ENCODE results near the gene PER2. TPM values are rescaled to one million over a fixed set of nuclear protein-coding genes. Genes with fewer than 3 reads are reported as not detected.

The PER2 gene
- total and polyA plus RNA-seq, 9 of the 15 experiments (the other 6 are each of a cell fraction or from before 2014, with no cell fraction given) = 1.1 to 10.3 (median 2.9) TPM

DNA sequence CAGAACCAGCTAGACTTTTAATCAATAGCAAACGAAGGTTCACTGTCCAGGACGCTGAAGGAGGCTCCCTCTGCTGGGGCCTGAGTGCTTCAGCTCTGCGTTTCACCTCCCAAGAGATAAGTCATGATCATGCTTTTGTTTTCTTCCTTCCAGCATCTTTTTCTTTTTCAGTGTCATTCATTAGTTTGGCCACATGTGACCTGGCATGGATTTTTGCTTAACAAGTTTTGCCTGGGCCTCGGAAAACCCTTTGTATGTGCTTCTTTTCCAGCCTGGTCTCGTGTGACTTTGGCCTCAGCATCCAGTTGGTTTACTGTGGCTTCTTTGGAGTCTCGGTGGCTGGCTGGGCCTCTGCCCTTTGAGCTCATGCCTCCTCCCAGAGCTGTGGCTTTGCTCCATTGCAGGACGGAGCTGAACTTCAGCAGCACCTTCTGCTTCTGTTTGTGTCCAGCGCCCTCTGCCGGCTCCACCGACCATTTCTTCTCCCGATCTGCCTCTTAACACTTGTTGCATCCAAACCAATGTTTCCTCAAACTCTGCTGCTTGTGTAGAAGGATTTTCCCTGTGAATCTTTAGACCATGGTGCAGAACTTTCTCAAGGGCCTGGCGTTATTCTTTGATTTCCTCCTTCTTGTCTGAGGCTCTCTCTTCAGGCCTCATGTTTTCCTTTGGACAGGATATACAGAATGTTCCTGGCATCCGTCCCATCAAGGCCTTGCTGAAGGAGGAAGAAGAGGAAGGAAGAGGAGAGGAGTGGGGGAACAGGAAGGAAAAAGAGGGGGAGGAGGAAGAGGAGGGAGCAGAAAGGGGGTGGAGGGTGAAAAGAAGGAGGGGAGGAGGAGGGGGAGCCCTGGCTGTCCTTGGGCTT lies 25.0 kb downstream of the PER2 start:
- Histone ChIP-seq H3K27me3 (ENCODE audit: control insufficient read depth in 2 of 2, insufficient read depth in 2 of 2, low read length in 2 of 2) (no peaks in the 10 kb centered on the region), H3K4me2 (ENCODE audit: insufficient read depth, low read length) (no peak overlapping the region), H3K36me3 (ENCODE audit: control insufficient read depth, insufficient read depth, low read length) (peaks cover 35% of the 10 kb centered on the region; the same call in 2 of the 3 replicates), H3K27ac (ENCODE audit: extremely low read depth, low read depth, low read length) (no peak overlapping the region), H2AFZ (ENCODE audit: low read depth, low read length) (no peak overlapping the region), H3K4me3 (no peak overlapping the region), H3K9ac (ENCODE audit: insufficient read depth in 1 of 2, low read depth in 2 of 2, low read length in 2 of 2) (no peak overlapping the region), H3K9me1 (ENCODE audit: control insufficient read depth, insufficient read depth, low read length) (no peaks in the 10 kb centered on the region), H4K20me1 (replicated peaks; ENCODE audit: control insufficient read depth, insufficient read depth, low read length) (no peaks in the 10 kb centered on the region; the same call in 1 of the 2 replicates), H3K4me1 (replicated peaks in 1 of 2; ENCODE audit: control insufficient read depth in 2 of 2, insufficient read depth in 2 of 2, low read length in 2 of 2) (no peaks in the 10 kb centered on the region; a peak in 1 of 5 replicates), H3K9me3 (replicated peaks; ENCODE audit: control insufficient read depth, insufficient read depth, low read depth, low read length) (no peaks in the 10 kb centered on the region), H3K79me2 (ENCODE audit: control insufficient read depth, insufficient read depth, low read length) (no peaks in the 10 kb centered on the region)
- POLR2A ChIA-PET = no interaction called here
- FAIRE-seq (peak; percentile 84), DNase-seq (ENCODE audit: extremely low read depth in 1 of 4, low spot score in 3 of 4) (peak; percentile 51 to 83 (median 58)), ATAC-seq (peak; percentile 95)
- WGBS (ENCODE audit: insufficient coverage, low coverage, missing lambda C conversion rate) = 29% methylated on average over 10 of the region's 13 CpGs
- CTCF ChIA-PET (ENCODE audit: low intra/inter-chr PET ratio) = interaction anchor here (0.7 to 2.2 kb wide), 5 partner anchors 104 to 751 kb away, joined by 3 to 21 read pairs (median 4); partner anchors contain the start of gene ERFE
- intact Hi-C loops (cut with micrococcal nuclease) (loop anchor here (1.0 to 5.0 kb wide), 2 partner anchors 103 to 406 kb away; partner anchors contain the start of gene RAMP1), in situ Hi-C loops (cut with MboI) (loop anchor here (25.0 kb wide), 1 partner anchor 401 kb away; the partner anchor contains the start of gene RAMP1)
- BruUV-seq (replicated peaks) = no TSS peak
- TF ChIP-seq ARID1B (IDR thresholded peaks at IDR 0.05) (no peak), DDX20 (tag; IDR thresholded peaks at IDR 0.05; ENCODE audit: low read depth) (no peak), TAF9B (IDR thresholded peaks at IDR 0.05; ENCODE audit: partially characterized antibody) (no peak), MYC (IDR thresholded peaks at IDR 0.05; ENCODE audit: low read depth, low read length) (0 out of 2 replicates have a peak, but pooled peaks have one; percentile 16), MYC (CRISPR knock-in tag; IDR thresholded peaks at IDR 0.05; ENCODE audit: borderline replicate concordance, low read depth) (no peak), NCOA1 (IDR thresholded peaks at IDR 0.05; ENCODE audit: low read depth) (no peak), ZNF77 (CRISPR knock-in tag; IDR thresholded peaks at IDR 0.05) (no peak), NCOR1 (IDR thresholded peaks at IDR 0.05) (no peak), TAF15 (IDR thresholded peaks at IDR 0.05; ENCODE audit: low read depth, low read length) (no peak)
- TF ChIP-seq, protein P1, sequence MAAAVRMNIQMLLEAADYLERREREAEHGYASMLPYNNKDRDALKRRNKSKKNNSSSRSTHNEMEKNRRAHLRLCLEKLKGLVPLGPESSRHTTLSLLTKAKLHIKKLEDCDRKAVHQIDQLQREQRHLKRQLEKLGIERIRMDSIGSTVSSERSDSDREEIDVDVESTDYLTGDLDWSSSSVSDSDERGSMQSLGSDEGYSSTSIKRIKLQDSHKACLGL (CRISPR knock-in tag; IDR thresholded peaks at IDR 0.05; ENCODE audit: borderline replicate concordance, poor library complexity, severe bottlenecking) = no peak
- TF ChIP-seq, protein P2, sequence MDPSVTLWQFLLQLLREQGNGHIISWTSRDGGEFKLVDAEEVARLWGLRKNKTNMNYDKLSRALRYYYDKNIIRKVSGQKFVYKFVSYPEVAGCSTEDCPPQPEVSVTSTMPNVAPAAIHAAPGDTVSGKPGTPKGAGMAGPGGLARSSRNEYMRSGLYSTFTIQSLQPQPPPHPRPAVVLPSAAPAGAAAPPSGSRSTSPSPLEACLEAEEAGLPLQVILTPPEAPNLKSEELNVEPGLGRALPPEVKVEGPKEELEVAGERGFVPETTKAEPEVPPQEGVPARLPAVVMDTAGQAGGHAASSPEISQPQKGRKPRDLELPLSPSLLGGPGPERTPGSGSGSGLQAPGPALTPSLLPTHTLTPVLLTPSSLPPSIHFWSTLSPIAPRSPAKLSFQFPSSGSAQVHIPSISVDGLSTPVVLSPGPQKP (CRISPR knock-in tag; IDR thresholded peaks at IDR 0.05) = no peak
- TF ChIP-seq, protein P3, sequence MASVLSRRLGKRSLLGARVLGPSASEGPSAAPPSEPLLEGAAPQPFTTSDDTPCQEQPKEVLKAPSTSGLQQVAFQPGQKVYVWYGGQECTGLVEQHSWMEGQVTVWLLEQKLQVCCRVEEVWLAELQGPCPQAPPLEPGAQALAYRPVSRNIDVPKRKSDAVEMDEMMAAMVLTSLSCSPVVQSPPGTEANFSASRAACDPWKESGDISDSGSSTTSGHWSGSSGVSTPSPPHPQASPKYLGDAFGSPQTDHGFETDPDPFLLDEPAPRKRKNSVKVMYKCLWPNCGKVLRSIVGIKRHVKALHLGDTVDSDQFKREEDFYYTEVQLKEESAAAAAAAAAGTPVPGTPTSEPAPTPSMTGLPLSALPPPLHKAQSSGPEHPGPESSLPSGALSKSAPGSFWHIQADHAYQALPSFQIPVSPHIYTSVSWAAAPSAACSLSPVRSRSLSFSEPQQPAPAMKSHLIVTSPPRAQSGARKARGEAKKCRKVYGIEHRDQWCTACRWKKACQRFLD (CRISPR knock-in tag; IDR thresholded peaks at IDR 0.05) = no peak
- TF ChIP-seq, protein P4, sequence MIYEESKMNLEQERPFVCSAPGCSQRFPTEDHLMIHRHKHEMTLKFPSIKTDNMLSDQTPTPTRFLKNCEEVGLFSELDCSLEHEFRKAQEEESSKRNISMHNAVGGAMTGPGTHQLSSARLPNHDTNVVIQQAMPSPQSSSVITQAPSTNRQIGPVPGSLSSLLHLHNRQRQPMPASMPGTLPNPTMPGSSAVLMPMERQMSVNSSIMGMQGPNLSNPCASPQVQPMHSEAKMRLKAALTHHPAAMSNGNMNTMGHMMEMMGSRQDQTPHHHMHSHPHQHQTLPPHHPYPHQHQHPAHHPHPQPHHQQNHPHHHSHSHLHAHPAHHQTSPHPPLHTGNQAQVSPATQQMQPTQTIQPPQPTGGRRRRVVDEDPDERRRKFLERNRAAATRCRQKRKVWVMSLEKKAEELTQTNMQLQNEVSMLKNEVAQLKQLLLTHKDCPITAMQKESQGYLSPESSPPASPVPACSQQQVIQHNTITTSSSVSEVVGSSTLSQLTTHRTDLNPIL (CRISPR knock-in tag; IDR thresholded peaks at IDR 0.05) = no peak

Measured in K562 (cell line).